GM23248 (cell line): ENCODE data around the gene STOML3.

Source experiments
- EZH2 ChIP-seq: fragments of 200-600 bp; sonication (generic); IDR thresholded peaks from 2 replicates; pipeline ENCODE4 v1.6.1; 2018; ENCODE audit warnings: antibody characterized with exemption, mild to moderate bottlenecking; ENCODE audit not compliant: insufficient read depth, poor library complexity, severe bottlenecking
- EZH2phosphoT487 ChIP-seq: fragments of 200-600 bp; sonication (generic); IDR thresholded peaks from 2 replicates; pipeline ENCODE4 v1.6.1; 2018; ENCODE audit warnings: antibody characterized with exemption, moderate library complexity, mild to moderate bottlenecking, low read depth; ENCODE audit not compliant: insufficient read depth

DNA sequence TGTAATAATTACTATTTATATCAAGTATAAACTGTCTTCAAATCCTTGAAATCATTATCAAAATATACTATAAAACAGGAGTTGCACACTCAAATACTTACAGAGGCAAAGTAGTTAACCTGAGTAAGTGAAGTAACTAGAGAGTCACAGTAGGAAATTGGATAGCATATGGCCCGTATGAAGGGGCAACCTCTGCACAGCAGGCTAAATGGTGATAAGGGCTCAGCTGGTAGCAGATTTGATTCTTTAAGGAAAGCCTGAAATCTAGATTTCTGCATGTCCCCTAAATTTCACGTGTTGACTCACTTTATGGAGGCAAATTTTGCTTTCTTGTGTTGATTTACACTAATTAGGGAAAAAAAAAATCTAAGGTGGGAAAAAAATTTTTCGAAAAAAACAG lies 46.4 kb downstream of the STOML3 start:
- TF ChIP-seq EZH2 (no peak), EZH2phosphoT487 (no peak)
